HCT116 (cell line): ENCODE data around the gene FBXL17. TPM values are rescaled to one million over a fixed set of nuclear protein-coding genes. Genes with fewer than 3 reads are reported as not detected.

Experiments
- ATAC-seq: fragments of 200-7000 bp; cut with Tn5 transposase; 2 replicates; pipeline ENCODE4 v1.9.1; 2020; ENCODE audit warnings: mild to moderate bottlenecking, moderate library complexity
- BruUV-seq: library from RNA; stranded (reverse); fragments of 400-500 nt; replicated peaks from 2 replicates; lab custom pipeline; 2021; lab: Mats Ljungman, UMichigan
- CTCF ChIA-PET: fragments of 300-600 bp; sonication (Branson Sonifier 250); formaldehyde crosslinking; loops from one replicate; lab custom pipeline; 2021; ENCODE audit warnings: antibody characterized with exemption; lab: Charles Lee
- POLR2A ChIA-PET: fragments of 300-600, 350-600 bp; sonication (Branson Sonifier 250); formaldehyde crosslinking; loops from one replicate; lab custom pipeline; 2021; ENCODE audit warnings: antibody characterized with exemption; lab: Charles Lee
- RAD21 ChIA-PET, 2 experiments: fragments of 300-600 bp; sonication (Branson Sonifier 250); formaldehyde crosslinking; loops; one replicate each; lab custom pipeline; 2023; ENCODE audit warnings: low total read pairs in 2 of 2; ENCODE audit not compliant: uncharacterized antibody in 2 of 2, unreplicated experiment in 2 of 2, low non-redundant PET in 1 of 2; lab: Charles Lee
- DNase-seq: peaks from one replicate; pipeline ENCODE4 v3.0.0-alpha.2; 2010; ENCODE audit warnings: low read depth, low spot score
- H2AFZ ChIP-seq: fragments of 200-600 bp; shearing (Covaris generic), sonication (generic); 2 replicates; pipeline ENCODE4 v1.6.1; 2017; ENCODE audit warnings: low read depth, mixed run types, mixed read lengths, antibody characterized with exemption, low read length; ENCODE audit not compliant: poor library complexity, severe bottlenecking
- H3K27ac ChIP-seq: 2 replicates; pipeline ENCODE4 v1.5.1; 2012; ENCODE audit warnings: low read depth, low read length
- H3K27me3 ChIP-seq: fragments of 200-600 bp; sonication (generic); 2 replicates; pipeline ENCODE4 v1.6.1; 2016; ENCODE audit warnings: mixed run types, low read length, mixed read lengths; ENCODE audit not compliant: insufficient read depth
- H3K36me3 ChIP-seq, 2 experiments: fragments of 200-500 bp in 1 of 2; fragments of 200-600 bp in 1 of 2; sonication (Bioruptor generic) in 1 of 2; sonication (generic) in 1 of 2; 2 replicates each; pipeline versions ENCODE4 v1.5.1 to v1.6.1; 2014 to 2016; ENCODE audit warnings: low read length in 2 of 2, inconsistent platforms in 1 of 2, mixed read lengths in 1 of 2, mixed run types in 1 of 2; ENCODE audit not compliant: insufficient read depth in 2 of 2, control insufficient read depth in 1 of 2
- H3K4me1 ChIP-seq, 2 experiments: fragments of 200-600 bp in 1 of 2; sonication (generic) in 1 of 2; 2 replicates each; pipeline versions ENCODE4 v1.5.1 to v1.6.1; 2012 to 2017; ENCODE audit warnings: low read length in 2 of 2, inconsistent platforms in 1 of 2, mild to moderate bottlenecking in 1 of 2, mixed read lengths in 1 of 2, mixed run types in 1 of 2, moderate library complexity in 1 of 2; ENCODE audit not compliant: insufficient read depth in 2 of 2, control insufficient read depth in 1 of 2
- H3K4me2 ChIP-seq: fragments of 200-600 bp; sonication (generic); 2 replicates; pipeline ENCODE4 v1.6.1; 2017; ENCODE audit warnings: mixed run types, low read length, mixed read lengths
- H3K4me3 ChIP-seq, 2 experiments: fragments of 200-600 bp in 1 of 2; sonication (generic) in 1 of 2; replicated peaks in 1 of 2; 2 replicates each; pipeline ENCODE4 v1.5.1; 2011 to 2016; ENCODE audit warnings: low read length in 2 of 2, control low read depth in 1 of 2, low read depth in 1 of 2, mild to moderate bottlenecking in 1 of 2, mixed read lengths in 1 of 2, mixed run types in 1 of 2
- H3K79me2 ChIP-seq: fragments of 200-600 bp; sonication (generic); 2 replicates; pipeline ENCODE4 v1.6.1; 2017; ENCODE audit warnings: mild to moderate bottlenecking, mixed run types, low read length, moderate library complexity, mixed read lengths; ENCODE audit not compliant: insufficient read depth
- H3K9ac ChIP-seq: fragments of 200-600 bp; sonication (generic); 2 replicates; pipeline ENCODE4 v1.6.1; 2016; ENCODE audit warnings: low read length, mixed read lengths
- H3K9me2 ChIP-seq: fragments of 200-600 bp; sonication (generic), shearing (Covaris generic); 2 replicates; pipeline ENCODE4 v1.6.1; 2017; ENCODE audit warnings: mixed run types, mild to moderate bottlenecking, moderate library complexity; ENCODE audit not compliant: insufficient read depth
- H3K9me3 ChIP-seq, 2 experiments: fragments of 200-500 bp in 1 of 2; fragments of 200-600 bp in 1 of 2; sonication (Bioruptor generic) in 1 of 2; sonication (generic) in 1 of 2; 2 replicates each; pipeline ENCODE4 v1.6.1; 2014 to 2017; ENCODE audit warnings: low read length in 2 of 2, mixed read lengths in 2 of 2, inconsistent platforms in 1 of 2, low read depth in 1 of 2, mild to moderate bottlenecking in 1 of 2, mixed run types in 1 of 2, moderate library complexity in 1 of 2; ENCODE audit not compliant: control insufficient read depth in 1 of 2, insufficient read depth in 1 of 2
- H4K20me1 ChIP-seq: fragments of 200-600 bp; sonication (generic), shearing (Covaris generic); 2 replicates; pipeline ENCODE4 v1.6.1; 2017; ENCODE audit warnings: mixed run types, mild to moderate bottlenecking, moderate library complexity; ENCODE audit not compliant: insufficient read depth
- CBX3 ChIP-seq: IDR thresholded peaks from 2 replicates; pipeline ENCODE4 v1.6.1; 2012; ENCODE audit warnings: low read depth
- JUND ChIP-seq: IDR thresholded peaks from 2 replicates; pipeline ENCODE4 v1.6.1; 2012
- POLR2A ChIP-seq: IDR thresholded peaks from 2 replicates; pipeline ENCODE4 v1.7.0; 2011; ENCODE audit warnings: borderline replicate concordance; ENCODE audit not compliant: insufficient read depth, insufficient read length; ENCODE audit errors: extremely low read depth
- SP1 ChIP-seq: IDR thresholded peaks from 2 replicates; pipeline ENCODE4 v1.6.1; 2012; ENCODE audit warnings: low read depth
- ZFX ChIP-seq: fragments of 450-650 bp; IDR thresholded peaks from 2 replicates; pipeline ENCODE4 v1.6.1; 2017
- intact Hi-C: fragments of 100-400 bp; cut with micrococcal nuclease; formaldehyde crosslinking; loops from 2 replicates; pipeline ENCODE4 v1.10.0; 2022
- total RNA-seq: library from RNA; stranded (reverse); gene quantifications from one replicate; pipeline ENCODE4 v1.2.1, GENCODE V29; 2021; ENCODE audit not compliant: unreplicated experiment

The FBXL17 gene
- total RNA-seq, 1 experiment from 2014 or later: 9.4 TPM

DNA sequence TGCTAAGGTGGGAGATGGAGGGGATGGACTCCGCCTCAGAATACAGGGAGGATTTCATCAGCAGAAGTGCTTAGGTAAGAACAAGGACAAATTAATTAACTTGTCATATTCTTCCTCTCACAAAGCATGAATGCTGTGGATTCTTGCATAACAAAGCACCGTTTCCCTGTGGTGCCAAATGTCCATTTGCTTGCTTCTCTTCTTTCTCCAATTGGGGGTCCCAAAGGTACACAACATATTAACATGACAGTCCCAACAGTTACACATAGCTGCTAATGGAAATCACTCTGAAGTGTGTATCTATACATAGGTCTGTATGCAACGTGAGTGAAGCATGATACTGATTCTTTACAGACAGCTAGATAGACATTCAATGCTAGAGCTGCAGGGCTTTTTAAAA lies 564.5 kb downstream of the FBXL17 start:
- ATAC-seq: no peak
- no peaks in the 10 kb centered on the region for H4K20me1 ChIP-seq
- H3K27me3 ChIP-seq: no peaks in the 10 kb centered on the region
- no peak overlapping the region for H2AFZ ChIP-seq
- H3K36me3 ChIP-seq: no peaks in the 10 kb centered on the region
- no peaks in the 10 kb centered on the region for H3K79me2 ChIP-seq
- no peak for DNase-seq
- no peaks in the 10 kb centered on the region for H3K9me2 ChIP-seq
- no peaks in the 10 kb centered on the region for H3K4me1 ChIP-seq
- CTCF ChIA-PET: no interaction called here
- no peak overlapping the region for H3K9ac ChIP-seq
- H3K27ac ChIP-seq: no peak overlapping the region
- H3K9me3 ChIP-seq: no peaks in the 10 kb centered on the region
- intact Hi-C loops: no loop called here
- RAD21 ChIA-PET: no interaction called here
- no peak overlapping the region for H3K4me3 ChIP-seq
- TF ChIP-seq ZFX: no peak
- TF ChIP-seq SP1: no peak
- POLR2A ChIA-PET: no interaction called here
- BruUV-seq: no TSS peak
- H3K4me2 ChIP-seq: no peak overlapping the region

DNA sequence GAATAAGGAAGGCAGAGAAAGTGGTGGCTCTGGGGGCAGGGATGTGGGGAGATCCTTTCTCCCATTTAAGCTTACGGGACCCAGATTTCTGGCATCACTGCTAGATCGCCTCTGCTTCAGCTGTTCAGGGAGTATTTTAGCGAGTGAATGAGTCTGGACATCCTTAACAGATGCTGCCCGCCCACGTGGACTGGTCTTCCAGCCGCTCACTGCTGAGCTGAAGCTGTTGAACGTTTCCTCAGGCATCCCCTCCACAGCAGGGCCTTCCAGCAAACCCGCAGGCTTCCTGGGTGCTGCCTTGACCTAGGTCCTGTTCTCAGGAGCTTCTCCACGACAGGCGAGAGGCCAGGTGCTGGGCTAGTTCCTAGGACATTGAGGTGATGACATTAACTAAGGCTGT lies 566.8 kb downstream of the FBXL17 start:
- no peak for ATAC-seq
- H4K20me1 ChIP-seq: no peaks in the 10 kb centered on the region
- no peak overlapping the region for H3K9ac ChIP-seq
- no peak overlapping the region for H3K27ac ChIP-seq
- no peak overlapping the region for H2AFZ ChIP-seq
- no TSS peak for BruUV-seq
- H3K79me2 ChIP-seq: no peaks in the 10 kb centered on the region
- ChIA-PET POLR2A (no interaction called here), CTCF (no interaction called here)
- no peak overlapping the region for H3K4me2 ChIP-seq
- no peaks in the 10 kb centered on the region for H3K36me3 ChIP-seq
- intact Hi-C loops: no loop called here
- H3K27me3 ChIP-seq: no peaks in the 10 kb centered on the region
- H3K4me3 ChIP-seq: no peak overlapping the region
- H3K4me1 ChIP-seq: no peaks in the 10 kb centered on the region
- DNase-seq: no peak
- no peaks in the 10 kb centered on the region for H3K9me3 ChIP-seq
- TF ChIP-seq JUND: no peak
- no peak for TF ChIP-seq CBX3
- no peak for TF ChIP-seq POLR2A
- TF ChIP-seq, all 23 proteins: peak for 0
- H3K9me2 ChIP-seq: no peaks in the 10 kb centered on the region
- RAD21 ChIA-PET: no interaction called here
